RWPE1 (cell line): ENCODE data around the gene KDSR.

Experiments used
- CTCF ChIA-PET: fragments of 350-600 bp; sonication (Branson Sonifier 250); formaldehyde crosslinking; extraction: SDS; loops from one replicate; lab custom pipeline; 2021; lab: Yijun Ruan, JAX
- POLR2A ChIA-PET: fragments of 400-600 bp; formaldehyde crosslinking; extraction: SDS; loops from one replicate; lab custom pipeline; 2020; ENCODE audit warnings: antibody characterized with exemption; ENCODE audit not compliant: low non-redundant PET; lab: Yijun Ruan, JAX
- DNase-seq: peaks from one replicate; pipeline ENCODE4 v3.0.0; 2012; ENCODE audit warnings: low spot score
- H3K27ac ChIP-seq: fragments of 450-650 bp; 2 replicates; pipeline ENCODE4 v1.5.1; 2017
- TF ChIP-seq, protein P1 (sequence below): fragments of 450-650 bp; conservative IDR thresholded peaks from 2 replicates; pipeline ENCODE4 v1.5.1; 2017; ENCODE audit warnings: low read depth, mild to moderate bottlenecking

Gene KDSR

DNA sequence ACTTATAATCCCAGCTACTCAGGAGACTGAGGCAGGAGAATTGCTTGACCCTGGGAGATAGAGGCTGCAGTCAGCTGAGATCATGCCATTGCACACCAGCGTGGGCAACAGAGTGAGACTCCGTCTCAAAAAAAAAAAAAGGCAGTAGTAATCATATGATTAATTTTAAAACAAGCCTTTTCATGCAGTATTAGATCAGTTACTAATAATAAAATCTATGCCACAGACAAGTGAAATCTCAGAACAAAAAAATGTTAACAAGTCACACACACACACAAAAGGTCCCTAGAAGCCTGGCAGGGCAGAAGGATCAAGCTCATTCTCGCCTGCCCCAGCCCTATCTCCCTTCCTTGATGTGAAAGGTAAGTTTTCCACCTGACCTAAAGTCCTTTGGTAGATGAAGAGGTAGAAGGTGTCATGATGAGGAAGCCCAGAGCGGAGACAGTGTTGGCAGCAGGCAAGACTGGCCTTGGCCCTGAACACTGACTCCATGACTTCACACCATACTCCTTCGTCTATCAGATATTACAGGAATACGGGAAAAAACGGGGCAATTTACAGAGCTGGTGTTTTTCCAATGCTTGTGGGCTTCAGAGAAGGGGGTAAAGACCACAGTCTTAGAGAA lies 10.6 kb downstream of the KDSR start:
- no peak for DNase-seq
- ChIA-PET CTCF (no interaction called here), POLR2A (no interaction called here)
- TF ChIP-seq, protein P1, sequence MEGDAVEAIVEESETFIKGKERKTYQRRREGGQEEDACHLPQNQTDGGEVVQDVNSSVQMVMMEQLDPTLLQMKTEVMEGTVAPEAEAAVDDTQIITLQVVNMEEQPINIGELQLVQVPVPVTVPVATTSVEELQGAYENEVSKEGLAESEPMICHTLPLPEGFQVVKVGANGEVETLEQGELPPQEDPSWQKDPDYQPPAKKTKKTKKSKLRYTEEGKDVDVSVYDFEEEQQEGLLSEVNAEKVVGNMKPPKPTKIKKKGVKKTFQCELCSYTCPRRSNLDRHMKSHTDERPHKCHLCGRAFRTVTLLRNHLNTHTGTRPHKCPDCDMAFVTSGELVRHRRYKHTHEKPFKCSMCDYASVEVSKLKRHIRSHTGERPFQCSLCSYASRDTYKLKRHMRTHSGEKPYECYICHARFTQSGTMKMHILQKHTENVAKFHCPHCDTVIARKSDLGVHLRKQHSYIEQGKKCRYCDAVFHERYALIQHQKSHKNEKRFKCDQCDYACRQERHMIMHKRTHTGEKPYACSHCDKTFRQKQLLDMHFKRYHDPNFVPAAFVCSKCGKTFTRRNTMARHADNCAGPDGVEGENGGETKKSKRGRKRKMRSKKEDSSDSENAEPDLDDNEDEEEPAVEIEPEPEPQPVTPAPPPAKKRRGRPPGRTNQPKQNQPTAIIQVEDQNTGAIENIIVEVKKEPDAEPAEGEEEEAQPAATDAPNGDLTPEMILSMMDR, result no peak
- H3K27ac ChIP-seq, result no peak overlapping the region

DNA sequence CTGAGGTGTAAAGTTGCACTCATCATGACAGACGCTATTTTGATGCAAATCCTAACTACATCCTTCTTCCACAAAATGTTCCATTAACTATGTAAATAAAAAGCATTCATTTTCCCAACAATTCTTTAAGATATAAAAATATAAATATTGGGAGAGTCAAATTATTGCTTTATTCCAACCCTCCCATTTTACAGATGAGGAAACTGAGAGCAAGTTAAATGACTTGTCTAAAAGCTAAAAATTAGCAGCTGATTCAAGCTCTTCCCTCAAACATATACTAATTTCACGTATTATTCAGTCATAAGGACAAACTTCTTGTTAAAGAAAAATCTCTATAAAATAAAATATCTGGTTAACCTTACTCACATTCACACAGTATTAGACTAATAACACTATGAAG lies 16.8 kb downstream of the KDSR start:
- no peak for DNase-seq
- TF ChIP-seq, protein P1, result no peak
- CTCF ChIA-PET, result interaction anchor here (0.6 kb wide), 1 partner anchor 23 kb away, joined by 4 read pairs; no protein-coding TSS in a partner anchor
- POLR2A ChIA-PET, result no interaction called here
- H3K27ac ChIP-seq, result no peak overlapping the region

- peak overlapping the region; percentile 51 for H3K27ac ChIP-seq
- DNase-seq, result no peak
- ChIA-PET POLR2A (no interaction called here), CTCF (no interaction called here)
- TF ChIP-seq, protein P1, result no peak
These were observed 18.4 kb downstream of the KDSR start for GRCh38 chr18:63348508-63349136.

DNA sequence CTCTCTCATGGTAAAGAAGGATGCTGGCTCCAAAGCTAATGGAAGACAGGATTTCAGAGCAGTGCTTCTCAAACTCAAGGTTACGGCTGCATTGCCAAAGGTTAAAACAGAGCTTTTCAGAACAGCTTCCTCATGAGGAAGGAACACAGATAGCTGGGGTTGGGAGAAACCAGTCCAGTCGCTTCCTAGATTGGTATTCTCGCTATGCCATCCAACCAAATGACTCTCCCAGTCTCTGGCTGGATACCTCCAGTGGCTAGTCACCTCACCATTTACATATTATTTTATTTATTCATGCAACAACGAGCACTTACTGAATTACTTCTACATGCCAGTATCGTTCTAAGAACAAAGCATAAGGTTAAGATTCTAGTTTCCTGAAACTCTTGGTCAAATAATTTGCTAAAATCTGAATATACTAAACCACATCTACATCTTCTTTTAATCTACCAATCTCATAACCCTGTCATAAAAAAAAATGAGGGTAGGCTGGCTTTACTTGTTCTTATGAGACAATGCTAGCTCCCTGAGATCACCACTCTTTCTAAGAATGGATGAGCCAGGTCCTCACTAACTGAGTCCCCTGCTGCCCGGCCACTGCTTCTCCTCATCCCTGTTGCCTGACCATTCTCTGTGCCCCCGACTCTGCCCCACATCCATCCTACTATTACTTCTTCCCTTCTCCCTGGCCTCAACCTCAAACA lies 20.4 kb downstream of the KDSR start:
- TF ChIP-seq, protein P1, result no peak
- peak; percentile 38 for DNase-seq
- ChIA-PET CTCF (no interaction called here), POLR2A (no interaction called here)
- peak overlapping the region; percentile 95 for H3K27ac ChIP-seq

DNA sequence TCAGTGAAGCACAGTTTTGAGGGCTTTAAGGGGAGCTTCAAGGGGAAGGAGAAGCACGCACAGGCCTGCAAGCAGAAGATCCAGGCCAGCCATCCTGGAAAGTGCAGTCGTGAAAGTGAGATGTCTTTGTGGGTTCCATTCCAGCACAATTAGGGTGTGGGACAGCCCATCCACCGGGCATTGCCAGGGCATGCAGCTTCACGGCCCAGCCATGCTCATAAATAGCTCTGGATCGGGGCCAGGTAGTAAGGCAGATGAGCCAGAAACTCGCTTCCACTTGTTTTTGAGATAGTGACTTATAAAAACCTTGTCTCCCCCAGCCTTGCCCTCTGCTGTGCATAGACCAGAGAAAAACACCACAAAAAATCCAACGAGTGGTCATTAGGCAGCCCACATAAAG lies 21.0 kb downstream of the KDSR start:
- ChIA-PET POLR2A (no interaction called here), CTCF (interaction anchor here (0.5 to 1.1 kb wide), 2 partner anchors 23 to 630 kb away, joined by 3 read pairs; partner anchors contain the start of gene PHLPP1)
- TF ChIP-seq, protein P1, result no peak
- H3K27ac ChIP-seq, result peak overlapping the region; percentile 95
- DNase-seq, result peak; percentile 78

- ChIA-PET CTCF (interaction anchor here (1.1 kb wide), 1 partner anchor 22 kb away, joined by 3 read pairs; no protein-coding TSS in a partner anchor), POLR2A (no interaction called here)
- TF ChIP-seq, protein P1, result no peak
These were observed 22.1 kb downstream of the KDSR start for GRCh38 chr18:63344918-63345317.

More at GRCh38 chr18:63344918-63345317, 22.1 kb downstream of the KDSR start:
- DNase-seq, result no peak
- peak overlapping the region; percentile 95 for H3K27ac ChIP-seq
